Neuron (in vitro differentiated cells): ENCODE data around the gene RPN2.

Source experiments
- H2AFZ ChIP-seq: one replicate; pipeline ENCODE4 v1.6.1; 2013; ENCODE audit warnings: low read depth, mild to moderate bottlenecking, inconsistent platforms, low read length, moderate library complexity
- H3K27me3 ChIP-seq: one replicate; pipeline ENCODE4 v1.6.1; 2013; ENCODE audit warnings: low read length; ENCODE audit not compliant: insufficient read depth
- H3K36me3 ChIP-seq: one replicate; pipeline ENCODE4 v1.6.1; 2013; ENCODE audit warnings: low read length; ENCODE audit not compliant: insufficient read depth
- H3K4me1 ChIP-seq: one replicate; pipeline ENCODE4 v1.6.1; 2013; ENCODE audit warnings: low read length; ENCODE audit not compliant: insufficient read depth
- H3K4me3 ChIP-seq: 2 replicates; pipeline ENCODE4 v1.5.1; 2013; ENCODE audit warnings: mild to moderate bottlenecking, low read length, moderate library complexity
- H3K9me3 ChIP-seq: one replicate; pipeline ENCODE4 v1.6.1; 2013; ENCODE audit warnings: low read length

RPN2 gene

DNA sequence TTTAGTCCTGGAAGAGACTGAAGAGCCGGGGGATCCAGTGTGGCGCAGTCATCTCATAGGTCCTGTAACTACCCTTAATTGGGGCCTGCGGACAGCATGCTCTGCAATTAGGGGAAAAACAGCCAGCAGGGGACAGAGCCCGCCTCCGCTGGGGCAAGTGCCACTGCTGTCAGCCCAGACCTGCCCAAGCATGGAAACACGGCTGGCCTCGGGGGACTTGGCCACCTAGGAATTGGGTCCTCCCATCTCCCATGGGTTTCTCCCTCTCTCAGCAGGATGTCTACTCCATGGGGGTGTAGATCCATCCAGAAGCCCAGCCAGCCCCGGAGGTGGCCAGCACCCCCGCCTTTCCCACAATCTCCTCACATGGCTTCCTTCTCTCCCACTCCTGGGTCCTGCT, 78.9 kb downstream of the RPN2 start:
- peaks cover 3% of the 10 kb centered on the region for H3K9me3 ChIP-seq
- no peaks in the 10 kb centered on the region for H3K36me3 ChIP-seq
- peaks cover 7% of the 10 kb centered on the region for H3K4me1 ChIP-seq
- no peaks in the 10 kb centered on the region for H3K27me3 ChIP-seq
- H3K4me3 ChIP-seq: no peak overlapping the region
- no peak overlapping the region for H2AFZ ChIP-seq

DNA sequence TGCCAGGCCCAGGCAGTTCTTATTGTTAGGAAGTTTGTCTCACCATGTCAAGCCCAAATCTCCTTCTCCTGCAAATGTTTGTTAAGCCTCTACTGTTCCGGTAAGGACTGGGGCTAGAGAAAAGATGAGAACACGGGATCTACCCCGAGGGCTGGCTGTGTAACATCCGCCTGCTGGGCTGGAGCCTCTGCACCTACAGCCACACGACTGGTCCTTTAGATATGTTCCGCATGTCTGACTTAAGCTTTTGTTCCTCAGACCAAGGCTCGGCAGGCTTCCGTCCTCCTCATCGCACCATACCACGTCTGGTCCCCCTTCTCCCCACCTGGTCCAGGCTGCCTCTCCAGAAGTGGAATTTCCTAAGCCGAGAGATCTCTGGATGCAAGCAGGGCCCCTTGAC, 79.9 kb downstream of the RPN2 start:
- Histone ChIP-seq H3K27me3 (no peaks in the 10 kb centered on the region), H3K4me1 (peaks cover 7% of the 10 kb centered on the region), H3K36me3 (no peaks in the 10 kb centered on the region), H3K9me3 (peaks cover under 1% of the 10 kb centered on the region), H3K4me3 (no peak overlapping the region), H2AFZ (no peak overlapping the region)

- Histone ChIP-seq H3K4me1 (peaks cover 7% of the 10 kb centered on the region), H3K4me3 (no peak overlapping the region), H3K36me3 (no peaks in the 10 kb centered on the region), H3K27me3 (no peaks in the 10 kb centered on the region), H2AFZ (no peak overlapping the region), H3K9me3 (no peaks in the 10 kb centered on the region)
Observed at GRCh38 chr20:37259865-37260264, 80.7 kb downstream of the RPN2 start.

DNA sequence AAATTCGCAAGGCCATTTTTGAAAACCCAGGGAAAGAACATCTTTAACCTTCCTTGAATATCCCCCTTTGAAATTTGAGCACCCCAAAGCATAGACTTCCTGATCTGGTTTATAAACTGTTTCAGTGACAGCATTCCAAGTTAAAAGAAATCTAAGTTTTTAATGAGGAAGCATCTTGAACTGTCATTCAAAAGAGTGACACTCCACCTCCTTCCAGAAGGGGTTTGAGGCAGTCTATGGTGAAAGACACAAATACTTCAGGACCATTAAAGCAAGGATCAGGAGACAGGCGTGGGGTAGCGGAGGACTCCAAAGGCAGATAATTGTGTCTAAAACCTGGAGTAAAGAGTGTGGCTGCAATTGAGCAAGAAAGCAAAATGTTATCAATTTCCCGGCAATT, 81.8 kb downstream of the RPN2 start:
- Histone ChIP-seq H3K36me3 (no peaks in the 10 kb centered on the region), H3K9me3 (no peaks in the 10 kb centered on the region), H3K4me3 (no peak overlapping the region), H2AFZ (no peak overlapping the region), H3K27me3 (no peaks in the 10 kb centered on the region), H3K4me1 (peaks cover 7% of the 10 kb centered on the region)

GRCh38 chr20:37261714-37262113, 82.6 kb downstream of the RPN2 start, which contains the start of gene GHRH:
Gene GHRH (minus strand): TSS chr20:37261814. CDS start chr20:37256889, 4,925 bp downstream.
- H3K9me3 ChIP-seq: no peaks in the 10 kb centered on the region
- H3K4me3 ChIP-seq: no peak within 1 kb of the TSS
- H2AFZ ChIP-seq: no peak within 1 kb of the TSS
- H3K4me1 ChIP-seq: peaks cover 9% of the 10 kb centered on the region
- no peaks in the 10 kb centered on the region for H3K36me3 ChIP-seq
- H3K27me3 ChIP-seq: no peaks in the 10 kb centered on the region

- Histone ChIP-seq H3K36me3 (no peaks in the 10 kb centered on the region), H2AFZ (no peak overlapping the region), H3K4me1 (peaks cover 17% of the 10 kb centered on the region), H3K4me3 (no peak overlapping the region), H3K27me3 (no peaks in the 10 kb centered on the region), H3K9me3 (no peaks in the 10 kb centered on the region)
Observed at GRCh38 chr20:37262505-37262904, 83.4 kb downstream of the RPN2 start.

DNA sequence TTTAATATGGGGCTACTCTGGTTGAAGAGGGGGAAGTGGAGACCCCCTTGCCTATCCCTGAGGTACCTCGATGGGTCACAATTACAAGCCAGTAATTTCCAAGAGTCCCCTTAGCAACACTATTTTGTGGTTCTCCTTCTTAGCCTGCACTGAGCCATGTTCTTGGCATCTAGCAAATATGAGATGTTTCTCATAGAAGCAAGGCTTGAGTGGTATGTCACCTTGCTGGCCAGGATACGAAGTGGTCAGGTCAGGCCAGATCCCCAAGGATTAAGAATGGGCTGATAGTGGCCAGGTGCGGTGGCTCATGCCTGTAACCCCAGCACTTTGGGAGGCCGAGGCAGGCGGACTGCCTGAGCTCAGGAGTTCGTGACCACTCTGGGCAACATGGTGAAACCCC, 84.6 kb downstream of the RPN2 start:
- Histone ChIP-seq H3K4me1 (peaks cover 24% of the 10 kb centered on the region), H3K4me3 (no peak overlapping the region), H3K27me3 (no peaks in the 10 kb centered on the region)

DNA sequence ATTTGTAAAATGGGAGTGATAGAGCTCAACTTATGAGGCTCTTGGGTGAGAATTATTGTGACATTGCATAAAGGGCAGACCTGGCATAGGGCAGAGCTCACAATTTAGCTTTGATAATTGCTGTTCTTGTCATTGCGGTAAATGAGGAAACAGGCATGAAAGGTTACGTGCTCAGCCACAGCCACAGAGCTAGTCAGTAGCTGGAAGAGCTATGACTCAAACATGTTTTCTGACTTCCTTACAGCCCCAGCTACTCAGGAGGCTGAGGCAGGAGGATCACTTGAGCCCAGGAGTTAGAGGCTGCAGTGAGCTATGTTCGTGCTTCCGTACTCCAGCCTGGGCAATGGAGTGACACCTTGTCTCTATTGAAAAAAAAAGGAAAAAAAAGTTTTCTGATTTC, 86.0 kb downstream of the RPN2 start:
- H3K4me3 ChIP-seq: no peak overlapping the region
- no peaks in the 10 kb centered on the region for H3K27me3 ChIP-seq
- H3K9me3 ChIP-seq: no peaks in the 10 kb centered on the region
- H3K36me3 ChIP-seq: no peaks in the 10 kb centered on the region
- H3K4me1 ChIP-seq: peaks cover 25% of the 10 kb centered on the region
- no peak overlapping the region for H2AFZ ChIP-seq

More for the DNA sequence above, 84.6 kb downstream of the RPN2 start:
- H2AFZ ChIP-seq: no peak overlapping the region
- no peaks in the 10 kb centered on the region for H3K36me3 ChIP-seq
- no peaks in the 10 kb centered on the region for H3K9me3 ChIP-seq

- no peaks in the 10 kb centered on the region for H3K9me3 ChIP-seq
- H3K4me1 ChIP-seq: peaks cover 25% of the 10 kb centered on the region
- no peaks in the 10 kb centered on the region for H3K27me3 ChIP-seq
- H3K36me3 ChIP-seq: no peaks in the 10 kb centered on the region
- peak overlapping the region; percentile 1 for H2AFZ ChIP-seq
- peak overlapping the region; percentile 39 for H3K4me3 ChIP-seq
Observed at GRCh38 chr20:37266940-37267666, 88.0 kb downstream of the RPN2 start.

DNA sequence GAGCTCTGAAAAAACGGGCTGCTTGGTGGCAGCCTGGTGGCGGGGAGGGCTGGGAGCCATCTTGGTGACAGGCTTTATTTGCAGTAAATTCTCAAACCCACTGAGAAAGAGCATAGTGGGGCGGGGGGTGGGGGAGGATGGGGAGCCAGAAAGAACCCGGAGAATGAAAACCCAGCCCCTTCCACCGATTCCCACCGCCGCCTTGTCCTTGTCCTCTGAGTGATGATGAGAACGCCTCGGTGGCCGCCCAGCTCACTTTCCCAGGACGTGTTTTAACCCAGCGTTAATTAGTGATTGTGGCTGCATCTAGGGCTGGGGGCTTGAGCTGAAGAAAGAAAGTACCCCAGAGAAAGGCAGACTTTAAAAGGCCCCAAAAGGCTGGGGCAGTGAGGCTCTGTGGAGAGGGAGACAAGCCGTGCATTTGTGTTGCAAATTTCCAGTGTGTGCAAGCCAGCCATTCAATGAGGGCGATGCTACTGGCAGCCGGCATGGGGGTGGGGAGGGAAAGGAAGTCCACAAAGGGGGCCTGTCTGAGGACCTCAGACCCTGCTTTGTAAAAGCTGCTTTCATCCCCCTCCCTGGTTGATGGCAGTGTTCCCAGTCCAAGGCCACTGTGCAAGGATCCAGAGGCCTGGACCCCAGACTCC, 88.7 kb downstream of the RPN2 start:
- H3K36me3 ChIP-seq: no peaks in the 10 kb centered on the region
- H2AFZ ChIP-seq: peak overlapping the region; percentile 1
- no peaks in the 10 kb centered on the region for H3K9me3 ChIP-seq
- peaks cover 25% of the 10 kb centered on the region for H3K4me1 ChIP-seq
- peak overlapping the region; percentile 39 for H3K4me3 ChIP-seq
- H3K27me3 ChIP-seq: no peaks in the 10 kb centered on the region

- Histone ChIP-seq H3K9me3 (no peaks in the 10 kb centered on the region), H3K27me3 (no peaks in the 10 kb centered on the region), H3K4me3 (no peak overlapping the region), H3K36me3 (no peaks in the 10 kb centered on the region), H2AFZ (no peak overlapping the region), H3K4me1 (peaks cover 32% of the 10 kb centered on the region)
Observed at GRCh38 chr20:37270576-37271420, 91.7 kb downstream of the RPN2 start.

DNA sequence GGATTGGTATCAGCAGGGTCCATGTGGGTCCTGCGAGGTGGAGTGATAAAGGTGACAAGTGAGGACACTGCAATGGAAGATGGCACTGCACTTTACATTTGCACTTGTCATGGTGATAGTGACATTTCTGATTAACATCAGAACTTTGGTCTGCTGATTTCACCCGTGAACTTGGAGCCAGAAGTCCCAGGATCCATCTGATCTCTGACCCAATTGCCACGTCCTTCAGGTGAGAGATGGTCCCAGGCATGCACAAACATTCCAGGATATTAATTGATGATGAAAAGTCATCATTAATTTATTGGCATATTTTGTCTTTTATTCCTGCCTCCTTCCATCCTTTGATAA, 92.3 kb downstream of the RPN2 start:
- Histone ChIP-seq H3K4me3 (no peak overlapping the region), H3K27me3 (no peaks in the 10 kb centered on the region), H3K9me3 (no peaks in the 10 kb centered on the region), H2AFZ (no peak overlapping the region), H3K36me3 (no peaks in the 10 kb centered on the region), H3K4me1 (peaks cover 32% of the 10 kb centered on the region)

DNA sequence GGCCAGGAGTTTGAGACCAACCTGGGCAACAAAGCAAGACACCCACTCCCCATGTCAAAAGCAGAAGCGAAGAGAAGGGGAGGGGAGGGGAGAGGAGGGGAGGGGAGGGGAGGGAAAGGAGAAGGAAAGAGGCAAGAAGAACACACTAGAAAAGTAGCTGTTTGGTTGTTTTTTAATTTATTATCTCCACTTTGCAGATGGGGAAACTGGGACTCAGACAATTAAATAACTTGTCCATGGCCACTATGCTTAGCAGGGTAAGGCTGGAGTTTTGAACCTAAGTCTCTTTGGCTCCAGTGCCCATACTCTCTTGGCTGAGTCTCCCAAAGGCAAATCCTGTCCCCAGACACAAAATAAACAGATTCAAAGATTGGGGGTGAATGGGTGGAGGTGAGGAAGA, 94.9 kb downstream of the RPN2 start:
- Histone ChIP-seq H2AFZ (no peak overlapping the region), H3K4me3 (no peak overlapping the region), H3K4me1 (peaks cover 20% of the 10 kb centered on the region), H3K9me3 (no peaks in the 10 kb centered on the region), H3K36me3 (no peaks in the 10 kb centered on the region), H3K27me3 (no peaks in the 10 kb centered on the region)
